Activated T-cell treated with anti-CD3 and anti-CD28 coated beads, Interleukin-2, amount 50 U/mL, for 4 hours (primary cell): ENCODE measurements around the gene OR2A14. TPM values are rescaled to one million over a fixed set of nuclear protein-coding genes. Genes with fewer than 3 reads are reported as not detected.
"Not testable (repeated sequence)": the region's sequence is repeated elsewhere in the genome, so short reads cannot be mapped to it uniquely, and the experiment has no call there.

Experiments used
- ATAC-seq, 2 donors: fragments of 200-7000 bp; cut with Tn5 transposase; one replicate each; pipeline ENCODE4 v1.10.0; 2021
- DNase-seq: peaks from one replicate; pipeline ENCODE4 v3.0.0-alpha.2; 2020
- H3K27me3 Mint-ChIP-seq: one replicate; pipeline ENCODE4 v1.8.0; 2021; ENCODE audit warnings: low read depth, mixed read lengths
- H3K36me3 Mint-ChIP-seq: one replicate; pipeline ENCODE4 v1.8.0; 2022; ENCODE audit warnings: mixed read lengths; ENCODE audit not compliant: insufficient read depth
- H3K4me1 Mint-ChIP-seq: one replicate; pipeline ENCODE4 v1.8.0; 2021; ENCODE audit warnings: low read depth, mixed read lengths
- H3K4me3 Mint-ChIP-seq: one replicate; pipeline ENCODE4 v1.8.0; 2021; ENCODE audit warnings: mild to moderate bottlenecking, moderate library complexity, mixed read lengths
- H3K9me3 Mint-ChIP-seq: one replicate; pipeline ENCODE4 v1.8.0; 2021; ENCODE audit warnings: mixed read lengths
- total RNA-seq, 3 donors: library from RNA; stranded (reverse); gene quantifications; one replicate each; pipeline ENCODE4 v1.2.1, GENCODE V29; 2021

OR2A14 gene
- total RNA-seq, 3 donors from 2014 or later = not detected

DNA sequence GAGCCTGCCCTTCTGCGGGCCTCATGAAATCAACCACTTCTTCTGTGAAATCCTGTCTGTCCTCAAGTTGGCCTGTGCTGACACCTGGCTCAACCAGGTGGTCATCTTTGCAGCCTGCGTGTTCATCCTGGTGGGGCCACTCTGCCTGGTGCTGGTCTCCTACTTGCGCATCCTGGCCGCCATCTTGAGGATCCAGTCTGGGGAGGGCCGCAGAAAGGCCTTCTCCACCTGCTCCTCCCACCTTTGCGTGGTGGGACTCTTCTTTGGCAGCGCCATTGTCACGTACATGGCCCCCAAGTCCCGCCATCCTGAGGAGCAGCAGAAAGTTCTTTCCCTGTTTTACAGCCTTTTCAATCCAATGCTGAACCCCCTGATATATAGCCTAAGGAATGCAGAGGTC is 6.6 kb downstream of the OR2A14 start:
- not testable (repeated sequence) for H3K27me3 Mint-ChIP-seq, H3K4me1 Mint-ChIP-seq, H3K9me3 Mint-ChIP-seq, DNase-seq, ATAC-seq, H3K36me3 Mint-ChIP-seq, H3K4me3 Mint-ChIP-seq

- H3K36me3 Mint-ChIP-seq = no peaks in the 10 kb centered on the region
- DNase-seq (no peak), ATAC-seq (no peak)
- no peaks in the 10 kb centered on the region for H3K4me1 Mint-ChIP-seq
- no peak overlapping the region for H3K4me3 Mint-ChIP-seq
- H3K9me3 Mint-ChIP-seq = no peaks in the 10 kb centered on the region
- H3K27me3 Mint-ChIP-seq = peaks cover 2% of the 10 kb centered on the region
Measured at GRCh38 chr7:144130730-144131129, 7.8 kb downstream of the OR2A14 start.

DNA sequence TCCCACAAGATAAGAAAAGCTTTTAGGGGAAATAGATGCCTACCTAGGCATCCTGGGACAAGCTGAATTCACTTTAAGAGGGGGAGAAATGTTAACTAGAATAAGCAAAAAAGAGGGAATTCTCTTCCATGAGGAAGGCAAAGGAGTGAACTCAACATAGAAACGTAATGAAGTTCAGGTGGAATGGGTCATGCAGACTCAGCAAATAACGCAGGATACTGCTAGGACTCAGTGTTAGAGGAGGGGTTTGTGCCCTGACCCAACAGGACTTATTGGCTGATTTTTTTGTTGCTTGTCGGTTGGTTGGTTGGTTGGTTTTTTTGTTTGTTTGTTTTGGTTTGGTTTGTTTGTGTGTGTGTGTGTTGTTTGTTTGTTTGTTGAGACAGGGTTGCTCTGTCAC is 9.3 kb downstream of the OR2A14 start:
- Mint-ChIP-seq H3K4me3 (no peak overlapping the region), H3K9me3 (no peaks in the 10 kb centered on the region), H3K4me1 (no peaks in the 10 kb centered on the region), H3K27me3 (peaks cover 4% of the 10 kb centered on the region), H3K36me3 (no peaks in the 10 kb centered on the region)
- no peak for ATAC-seq
- DNase-seq = no peak

DNA sequence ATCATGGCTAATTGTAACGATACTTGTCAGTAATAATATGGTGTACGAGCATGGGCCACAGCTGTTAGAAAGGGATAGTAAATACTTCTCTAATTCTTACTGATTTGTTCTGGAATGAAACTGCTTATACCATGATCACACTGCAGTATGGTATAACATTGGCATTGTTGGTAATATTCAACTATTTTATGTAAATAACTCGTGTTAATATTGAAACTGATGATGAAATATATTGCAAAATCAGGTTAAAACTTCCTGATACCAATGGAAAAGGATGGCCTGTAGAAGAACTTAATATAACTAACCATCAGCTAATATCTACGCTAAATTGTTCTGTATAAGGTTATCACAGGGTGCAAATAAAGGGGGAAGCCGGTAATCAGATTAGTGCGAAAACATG is 10.3 kb downstream of the OR2A14 start:
- ATAC-seq (no peak), DNase-seq (no peak)
- H3K4me3 Mint-ChIP-seq = no peak overlapping the region
- peaks cover 4% of the 10 kb centered on the region for H3K27me3 Mint-ChIP-seq
- no peaks in the 10 kb centered on the region for H3K9me3 Mint-ChIP-seq
- no peaks in the 10 kb centered on the region for H3K4me1 Mint-ChIP-seq
- H3K36me3 Mint-ChIP-seq = no peaks in the 10 kb centered on the region

- Mint-ChIP-seq H3K36me3 (no peaks in the 10 kb centered on the region), H3K27me3 (peaks cover 4% of the 10 kb centered on the region), H3K4me1 (no peaks in the 10 kb centered on the region), H3K4me3 (no peak overlapping the region), H3K9me3 (no peaks in the 10 kb centered on the region)
- ATAC-seq (no peak), DNase-seq (no peak)
Measured at GRCh38 chr7:144134116-144134515, 11.1 kb downstream of the OR2A14 start.

GRCh38 chr7:144137501-144137900 is 14.5 kb downstream of the OR2A14 start:
- ATAC-seq (no peak), DNase-seq (no peak)
- Mint-ChIP-seq H3K4me1 (no peaks in the 10 kb centered on the region), H3K4me3 (no peak overlapping the region), H3K36me3 (no peaks in the 10 kb centered on the region), H3K9me3 (no peaks in the 10 kb centered on the region), H3K27me3 (peaks cover 2% of the 10 kb centered on the region)

DNA sequence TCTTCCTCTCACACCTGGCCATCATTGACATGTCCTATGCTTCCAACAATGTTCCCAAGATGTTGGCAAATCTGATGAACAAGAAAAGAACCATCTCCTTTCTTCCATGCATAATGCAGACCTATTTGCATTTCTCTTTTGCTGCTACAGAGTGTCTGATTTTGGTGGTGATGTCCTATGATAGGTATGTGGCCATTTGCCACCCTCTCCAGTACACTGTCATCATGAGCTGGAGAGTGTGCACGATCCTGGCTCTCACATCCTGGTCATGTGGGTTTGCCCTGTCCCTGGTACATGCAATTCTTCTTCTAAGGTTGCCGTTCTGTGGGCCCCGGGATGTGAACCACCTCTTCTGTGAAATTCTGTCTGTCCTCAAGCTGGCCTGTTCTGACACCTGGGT is 19.2 kb downstream of the OR2A14 start:
- ATAC-seq = no peak
- Mint-ChIP-seq H3K4me1 (no peaks in the 10 kb centered on the region), H3K36me3 (no peaks in the 10 kb centered on the region), H3K9me3 (peaks cover 4% of the 10 kb centered on the region), H3K27me3 (no peaks in the 10 kb centered on the region), H3K4me3 (no peak overlapping the region)
- DNase-seq = no peak

- H3K27me3 Mint-ChIP-seq = no peaks in the 10 kb centered on the region
- DNase-seq (no peak), ATAC-seq (no peak)
- H3K36me3 Mint-ChIP-seq = peaks cover 4% of the 10 kb centered on the region
- H3K4me3 Mint-ChIP-seq = no peak overlapping the region
- H3K9me3 Mint-ChIP-seq = peaks cover 23% of the 10 kb centered on the region
- no peaks in the 10 kb centered on the region for H3K4me1 Mint-ChIP-seq
Measured at GRCh38 chr7:144144426-144144825, 21.4 kb downstream of the OR2A14 start.

- Mint-ChIP-seq H3K4me3 (no peak overlapping the region), H3K36me3 (peaks cover 4% of the 10 kb centered on the region), H3K9me3 (peaks cover 33% of the 10 kb centered on the region), H3K27me3 (no peaks in the 10 kb centered on the region), H3K4me1 (no peaks in the 10 kb centered on the region)
- DNase-seq (no peak), ATAC-seq (no peak)
Measured at GRCh38 chr7:144148224-144148827, 25.4 kb downstream of the OR2A14 start.

GRCh38 chr7:144158861-144159260 is 35.9 kb downstream of the OR2A14 start:
- Mint-ChIP-seq H3K4me1 (no peaks in the 10 kb centered on the region), H3K27me3 (peaks cover 11% of the 10 kb centered on the region), H3K9me3 (no peaks in the 10 kb centered on the region), H3K36me3 (no peaks in the 10 kb centered on the region), H3K4me3 (no peak overlapping the region)
- DNase-seq = no peak
- no peak for ATAC-seq

GRCh38 chr7:144164784-144165183 is 41.8 kb downstream of the OR2A14 start:
- ATAC-seq = no peak
- H3K4me1 Mint-ChIP-seq = no peaks in the 10 kb centered on the region
- peaks cover 3% of the 10 kb centered on the region for H3K9me3 Mint-ChIP-seq
- no peak for DNase-seq
- no peak overlapping the region for H3K4me3 Mint-ChIP-seq
- peaks cover 13% of the 10 kb centered on the region for H3K27me3 Mint-ChIP-seq
- no peaks in the 10 kb centered on the region for H3K36me3 Mint-ChIP-seq

- ATAC-seq, DNase-seq, H3K4me1 Mint-ChIP-seq, H3K36me3 Mint-ChIP-seq, H3K9me3 Mint-ChIP-seq, H3K4me3 Mint-ChIP-seq, H3K27me3 Mint-ChIP-seq: not testable (repeated sequence)
Measured at GRCh38 chr7:144171594-144172350, 48.8 kb downstream of the OR2A14 start.

DNA sequence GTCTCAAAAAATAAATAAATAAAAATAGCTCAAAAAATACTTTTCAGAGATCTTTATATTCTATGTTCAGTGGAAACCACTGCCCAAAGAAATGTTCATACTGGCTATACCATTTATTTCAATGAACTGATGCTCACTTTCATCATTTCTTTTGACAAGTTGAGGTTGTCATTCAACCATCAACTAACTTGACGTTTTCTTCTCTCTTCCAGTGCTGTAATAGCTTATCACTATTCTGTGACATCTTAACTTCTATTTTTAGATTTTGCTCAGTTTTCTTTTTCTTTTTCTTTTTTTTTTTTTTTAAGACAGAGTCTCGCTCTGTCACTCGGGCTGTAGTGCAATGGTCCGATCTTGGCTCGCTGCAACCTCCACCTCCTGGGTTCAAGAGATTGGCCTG is 51.6 kb downstream of the OR2A14 start:
- H3K27me3 Mint-ChIP-seq = peaks cover 9% of the 10 kb centered on the region
- ATAC-seq (no peak), DNase-seq (no peak)
- H3K9me3 Mint-ChIP-seq = peaks cover 2% of the 10 kb centered on the region
- H3K4me3 Mint-ChIP-seq = no peak overlapping the region
- no peaks in the 10 kb centered on the region for H3K36me3 Mint-ChIP-seq
- H3K4me1 Mint-ChIP-seq = no peaks in the 10 kb centered on the region

DNA sequence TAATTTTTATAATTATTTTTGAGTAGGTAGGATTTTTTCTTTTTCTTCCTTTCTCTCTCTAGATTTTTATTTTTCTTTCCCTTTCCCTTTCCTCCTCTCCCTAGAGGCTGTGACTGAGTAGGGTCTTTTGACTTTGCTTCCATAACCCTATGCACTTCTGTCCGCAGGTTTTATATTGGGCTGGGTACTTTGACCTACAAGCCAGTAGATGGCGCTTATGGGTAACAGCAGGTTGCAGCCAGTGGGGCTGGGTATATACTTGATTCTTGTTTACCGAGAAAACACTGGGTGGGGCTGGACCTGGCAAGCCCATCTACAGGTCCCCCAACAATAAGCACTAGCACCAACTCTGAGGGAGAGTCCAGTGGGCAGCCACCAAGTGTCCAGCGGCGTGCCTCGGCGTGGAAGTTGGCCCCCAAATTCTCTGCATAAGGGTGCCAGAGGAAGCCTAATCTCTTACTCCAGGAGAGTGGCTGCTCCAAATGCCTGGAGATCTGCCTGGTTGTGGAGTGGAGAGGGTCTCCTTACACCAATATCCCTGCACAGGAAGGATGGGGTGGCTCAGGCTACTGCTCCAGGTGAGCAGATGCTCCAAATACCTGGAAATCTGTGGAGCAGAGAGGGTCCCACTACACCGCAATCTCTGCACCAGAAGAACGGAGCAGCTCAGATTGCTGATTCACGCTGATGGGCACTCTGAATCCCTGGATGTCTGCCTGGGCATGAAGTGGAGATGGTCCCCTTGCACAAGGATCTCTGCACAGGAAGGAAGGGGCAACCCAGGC is 55.6 kb downstream of the OR2A14 start:
- not testable (repeated sequence) for H3K9me3 Mint-ChIP-seq, H3K36me3 Mint-ChIP-seq, H3K27me3 Mint-ChIP-seq, DNase-seq, H3K4me3 Mint-ChIP-seq, H3K4me1 Mint-ChIP-seq
- ATAC-seq = peak; percentile 73 to 82

DNA sequence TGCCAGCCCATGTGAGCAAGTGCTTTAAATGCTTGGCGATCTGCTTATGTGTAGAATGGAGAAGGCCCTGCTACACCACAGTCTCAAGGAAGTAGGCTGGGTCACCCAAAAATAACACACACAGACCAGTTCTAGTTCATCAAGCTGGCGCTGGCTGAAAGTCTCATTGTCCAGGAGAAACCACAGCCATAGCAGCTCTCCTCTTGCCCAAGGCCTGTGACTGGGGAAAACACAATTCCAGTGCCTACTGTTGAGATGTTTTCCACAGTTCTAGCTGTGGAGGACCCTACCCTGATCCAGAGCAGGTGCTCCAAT is 56.1 kb downstream of the OR2A14 start:
- not testable (repeated sequence) for H3K9me3 Mint-ChIP-seq, ATAC-seq, H3K4me1 Mint-ChIP-seq, H3K4me3 Mint-ChIP-seq, H3K36me3 Mint-ChIP-seq, DNase-seq, H3K27me3 Mint-ChIP-seq
